SK-N-SH (cell line): Measurements from ENCODE around the gene TSHZ2. TPM values are rescaled to one million over a fixed set of nuclear protein-coding genes. Genes with fewer than 3 reads are reported as not detected.
A peak's percentile ranks its signal among the peaks of the same experiment; 100 is the strongest.

Experiments
- CTCF ChIA-PET: fragments of 300-600, 350-600 bp; formaldehyde crosslinking; extraction: SDS; loops from one replicate; lab custom pipeline; 2021; lab: Yijun Ruan, JAX
- POLR2A ChIA-PET: fragments of 350-600 bp; sonication (Branson Sonifier 250); formaldehyde crosslinking; extraction: SDS; loops from one replicate; lab custom pipeline; 2020; ENCODE audit warnings: antibody characterized with exemption, inconsistent platforms; lab: Yijun Ruan, JAX
- DNase-seq: peaks from one replicate; pipeline ENCODE4 v3.0.0; 2012
- H2AFZ ChIP-seq: fragments of 200-600 bp; sonication (generic); 2 replicates; pipeline ENCODE4 v1.8.1; 2016; ENCODE audit warnings: antibody characterized with exemption, mild to moderate bottlenecking, low read depth
- H3F3A ChIP-seq: fragments of 200-600 bp; sonication (generic); replicated peaks from 2 replicates; pipeline ENCODE3; 2016; ENCODE audit warnings: antibody characterized with exemption, mild to moderate bottlenecking; ENCODE audit not compliant: insufficient read depth
- H3K27ac ChIP-seq, 2 experiments: fragments of 200-500 bp in 1 of 2; fragments of 200-600 bp in 1 of 2; sonication (Bioruptor generic) in 1 of 2; sonication (generic), shearing (Covaris generic) in 1 of 2; 2 replicates each; pipeline versions ENCODE4 v1.5.1 to v1.6.1; 2014 to 2016; ENCODE audit warnings: low read depth in 2 of 2, inconsistent platforms in 1 of 2, low read length in 1 of 2, mild to moderate bottlenecking in 1 of 2, mixed read lengths in 1 of 2
- H3K27me3 ChIP-seq: fragments of 200-600 bp; sonication (generic), shearing (Covaris generic); 2 replicates; pipeline ENCODE4 v1.6.1; 2016; ENCODE audit warnings: mixed run types; ENCODE audit not compliant: insufficient read depth
- H3K36me3 ChIP-seq, 2 experiments: fragments of 200-500 bp in 1 of 2; fragments of 200-600 bp in 1 of 2; sonication (Bioruptor generic) in 1 of 2; sonication (generic) in 1 of 2; replicated peaks in 1 of 2; 2 replicates each; pipeline versions ENCODE3 to v1.5.1; 2014 to 2016; ENCODE audit warnings: low read length in 1 of 2, mild to moderate bottlenecking in 1 of 2; ENCODE audit not compliant: insufficient read depth in 2 of 2, control insufficient read depth in 1 of 2
- H3K4me1 ChIP-seq, 2 experiments: fragments of 200-500 bp in 1 of 2; fragments of 200-600 bp in 1 of 2; sonication (Bioruptor generic) in 1 of 2; sonication (generic), shearing (Covaris generic) in 1 of 2; 2 replicates each; pipeline versions ENCODE4 v1.5.1 to v1.6.1; 2014 to 2016; ENCODE audit warnings: low read depth in 1 of 2, low read length in 1 of 2, mixed run types in 1 of 2; ENCODE audit not compliant: insufficient read depth in 2 of 2, control insufficient read depth in 1 of 2
- H3K4me2 ChIP-seq: fragments of 200-600 bp; sonication (generic), shearing (Covaris generic); 2 replicates; pipeline ENCODE4 v1.6.1; 2017; ENCODE audit warnings: mixed run types
- H3K4me3 ChIP-seq, 2 experiments: fragments of 200-500 bp in 1 of 2; fragments of 200-600 bp in 1 of 2; sonication (Bioruptor generic) in 1 of 2; sonication (generic), shearing (Covaris generic) in 1 of 2; 2 replicates each; pipeline versions ENCODE4 v1.5.1 to v1.8.1; 2014 to 2016; ENCODE audit warnings: low read depth in 2 of 2, inconsistent platforms in 1 of 2, low read length in 1 of 2, mild to moderate bottlenecking in 1 of 2, mixed read lengths in 1 of 2, moderate library complexity in 1 of 2
- H3K79me2 ChIP-seq: fragments of 200-600 bp; sonication (generic); 2 replicates; pipeline ENCODE4 v1.8.1; 2017; ENCODE audit warnings: mild to moderate bottlenecking; ENCODE audit not compliant: insufficient read depth
- H3K9ac ChIP-seq: fragments of 200-600 bp; sonication (generic); 2 replicates; pipeline ENCODE4 v1.6.1; 2017; ENCODE audit warnings: mixed run types
- H3K9me2 ChIP-seq: fragments of 200-600 bp; sonication (generic); 2 replicates; pipeline ENCODE4 v1.6.1; 2017; ENCODE audit warnings: mixed run types
- H3K9me3 ChIP-seq: fragments of 200-600 bp; sonication (generic); 2 replicates; pipeline ENCODE4 v1.6.1; 2017; ENCODE audit warnings: mixed run types, mild to moderate bottlenecking, moderate library complexity
- H4K20me1 ChIP-seq: fragments of 200-600 bp; sonication (generic); 2 replicates; pipeline ENCODE4 v1.6.1; 2017; ENCODE audit warnings: mild to moderate bottlenecking, mixed run types; ENCODE audit not compliant: insufficient read depth
- ELF1 ChIP-seq: IDR thresholded peaks from 2 replicates; pipeline ENCODE4 v1.4.0; 2012
- FOSL2 ChIP-seq: IDR thresholded peaks from 2 replicates; pipeline ENCODE4 v1.4.0; 2012; ENCODE audit warnings: low read depth, mild to moderate bottlenecking, moderate library complexity, borderline replicate concordance
- FOXJ3 ChIP-seq: sonication (generic); formaldehyde crosslinking; IDR thresholded peaks from 2 replicates; pipeline ENCODE4 v1.5.1; 2020; ENCODE audit warnings: mild to moderate bottlenecking, missing genetic modification reagents
- FOXM1 ChIP-seq: IDR thresholded peaks from 2 replicates; pipeline ENCODE4 v1.4.0; 2012; ENCODE audit warnings: low read depth, mild to moderate bottlenecking
- GATA2 ChIP-seq: sonication (generic); formaldehyde crosslinking; IDR thresholded peaks from 2 replicates; pipeline ENCODE4 v1.5.0; 2020; ENCODE audit warnings: mild to moderate bottlenecking, missing genetic modification reagents
- JUND ChIP-seq: IDR thresholded peaks from 2 replicates; pipeline ENCODE4 v1.4.0; 2012
- MEF2A ChIP-seq: IDR thresholded peaks from 2 replicates; pipeline ENCODE4 v1.4.0; 2012; ENCODE audit warnings: low read depth, borderline replicate concordance
- NFIC ChIP-seq: IDR thresholded peaks from 2 replicates; pipeline ENCODE4 v1.4.0; 2012; ENCODE audit warnings: borderline replicate concordance
- NRF1 ChIP-seq: IDR thresholded peaks from 2 replicates; pipeline ENCODE4 v1.6.1; 2012; ENCODE audit warnings: low read depth, mild to moderate bottlenecking, low read length
- RFX5 ChIP-seq: IDR thresholded peaks from 2 replicates; pipeline ENCODE4 v1.6.1; 2012; ENCODE audit warnings: mild to moderate bottlenecking, improper control_type of control experiment, low read length
- SIN3A ChIP-seq: IDR thresholded peaks from 2 replicates; pipeline ENCODE4 v1.6.1; 2012; ENCODE audit warnings: low read depth, mild to moderate bottlenecking, low read length, moderate library complexity, borderline replicate concordance
- SMC3 ChIP-seq: IDR thresholded peaks from 2 replicates; pipeline ENCODE4 v1.6.1; 2012; ENCODE audit warnings: low read depth, low read length, improper control_type of control experiment
- TAF1 ChIP-seq: IDR thresholded peaks from 2 replicates; pipeline ENCODE4 v1.6.1; 2012; ENCODE audit warnings: low read depth, mild to moderate bottlenecking, low read length, moderate library complexity, borderline replicate concordance
- TCF12 ChIP-seq: IDR thresholded peaks from 2 replicates; pipeline ENCODE4 v1.4.0; 2012
- TEAD4 ChIP-seq: IDR thresholded peaks from 2 replicates; pipeline ENCODE4 v1.4.0; 2012; ENCODE audit warnings: mild to moderate bottlenecking, borderline replicate concordance; ENCODE audit not compliant: insufficient read depth
- YY1 ChIP-seq: IDR thresholded peaks from 2 replicates; pipeline ENCODE4 v1.4.0; 2012; ENCODE audit warnings: low read depth, mild to moderate bottlenecking
- WGBS: methylation state at CpG from one replicate; pipeline ENCODE4 v1.1.6; 2017; ENCODE audit warnings: low lambda C conversion rate; 5-methylcytosine and 5-hydroxymethylcytosine counted together
- polyA plus RNA-seq, 3 experiments: library from polyadenylated mRNA; depleted of rRNA; stranded (reverse); fragments of >200 nt; gene quantifications; 2 replicates each; pipeline ENCODE4 v1.2.3, GENCODE V29; 2012
- TF ChIP-seq, protein P1 (sequence below): fragments of 150-350 bp; IDR thresholded peaks from 2 replicates; pipeline ENCODE4 v1.6.1; 2017; ENCODE audit warnings: antibody characterized with exemption, low read length, low read depth, borderline replicate concordance
- TF ChIP-seq, protein P2 (sequence below): IDR thresholded peaks from 2 replicates; pipeline ENCODE4 v1.4.0; 2012; ENCODE audit warnings: low read depth
- TF ChIP-seq, protein P3 (sequence below): IDR thresholded peaks from 2 replicates; pipeline ENCODE4 v1.4.0; 2012; ENCODE audit warnings: low read depth, borderline replicate concordance
- TF ChIP-seq, protein P4 (sequence below): fragments of 150-350 bp; IDR thresholded peaks from 2 replicates; pipeline ENCODE4 v1.6.1; 2016; ENCODE audit warnings: mild to moderate bottlenecking, low read depth, low read length
- TF ChIP-seq, protein P5 (sequence below): IDR thresholded peaks from 2 replicates; pipeline ENCODE4 v1.4.0; 2012; ENCODE audit warnings: low read depth, borderline replicate concordance

The TSHZ2 gene
- polyA plus RNA-seq, 1 of the 3 experiments (the other 2 are of a cell fraction) = 0.13 TPM

DNA sequence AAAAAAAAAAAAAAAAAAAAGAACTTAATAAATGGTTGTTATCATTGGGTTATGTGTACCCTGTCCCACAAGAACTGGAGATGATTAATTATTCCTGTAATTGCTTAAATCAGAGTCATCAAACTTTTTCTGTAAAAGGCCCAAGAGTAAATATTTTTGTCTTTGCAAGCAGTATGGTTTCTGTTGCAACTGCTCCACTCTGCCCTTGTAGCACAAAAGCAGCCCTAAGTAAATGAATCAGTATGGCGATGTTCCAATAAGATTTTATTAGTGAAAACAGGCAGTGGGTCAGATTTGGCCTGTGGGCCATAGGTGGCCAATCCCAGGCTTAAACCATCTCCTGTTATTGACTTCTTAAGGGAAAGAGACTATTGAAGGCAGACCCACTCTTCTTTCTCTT, 252.7 kb downstream of the TSHZ2 start (continued):
- no peak for TF ChIP-seq FOXM1
- no peak for TF ChIP-seq FOXJ3 (CRISPR knock-in tag)
- TF ChIP-seq JUND = no peak
- no peak for TF ChIP-seq NRF1
- TF ChIP-seq, protein P1, sequence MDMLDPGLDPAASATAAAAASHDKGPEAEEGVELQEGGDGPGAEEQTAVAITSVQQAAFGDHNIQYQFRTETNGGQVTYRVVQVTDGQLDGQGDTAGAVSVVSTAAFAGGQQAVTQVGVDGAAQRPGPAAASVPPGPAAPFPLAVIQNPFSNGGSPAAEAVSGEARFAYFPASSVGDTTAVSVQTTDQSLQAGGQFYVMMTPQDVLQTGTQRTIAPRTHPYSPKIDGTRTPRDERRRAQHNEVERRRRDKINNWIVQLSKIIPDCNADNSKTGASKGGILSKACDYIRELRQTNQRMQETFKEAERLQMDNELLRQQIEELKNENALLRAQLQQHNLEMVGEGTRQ = no peak
- no peak for TF ChIP-seq FOSL2
- TF ChIP-seq, protein P2, sequence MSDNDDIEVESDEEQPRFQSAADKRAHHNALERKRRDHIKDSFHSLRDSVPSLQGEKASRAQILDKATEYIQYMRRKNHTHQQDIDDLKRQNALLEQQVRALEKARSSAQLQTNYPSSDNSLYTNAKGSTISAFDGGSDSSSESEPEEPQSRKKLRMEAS = no peak
- TF ChIP-seq SMC3 = no peak
- no peak for TF ChIP-seq YY1

DNA sequence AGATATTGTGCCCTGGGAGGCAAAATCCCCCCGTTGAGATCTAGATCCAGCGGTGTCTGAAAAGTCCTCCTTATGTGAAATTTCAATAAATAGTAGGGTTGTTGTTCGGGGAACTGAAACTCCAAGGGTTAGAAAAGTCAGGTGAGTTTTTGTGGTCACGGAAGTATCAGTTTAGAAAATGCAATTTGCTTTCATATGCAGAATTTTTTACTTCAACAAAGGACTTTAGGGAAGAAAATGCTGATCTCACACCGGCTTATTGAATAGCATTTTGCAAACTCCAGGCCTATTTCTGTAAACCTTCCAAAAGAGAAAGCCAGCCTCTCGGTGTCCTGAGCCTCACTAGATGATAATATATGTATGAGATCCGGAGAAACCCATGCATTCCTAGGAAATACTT, 254.7 kb downstream of the TSHZ2 start:
- no peak for TF ChIP-seq ELF1
- no peak for TF ChIP-seq TAF1
- no peak for TF ChIP-seq NFIC
- no peak for TF ChIP-seq MEF2A
- TF ChIP-seq, protein P3, sequence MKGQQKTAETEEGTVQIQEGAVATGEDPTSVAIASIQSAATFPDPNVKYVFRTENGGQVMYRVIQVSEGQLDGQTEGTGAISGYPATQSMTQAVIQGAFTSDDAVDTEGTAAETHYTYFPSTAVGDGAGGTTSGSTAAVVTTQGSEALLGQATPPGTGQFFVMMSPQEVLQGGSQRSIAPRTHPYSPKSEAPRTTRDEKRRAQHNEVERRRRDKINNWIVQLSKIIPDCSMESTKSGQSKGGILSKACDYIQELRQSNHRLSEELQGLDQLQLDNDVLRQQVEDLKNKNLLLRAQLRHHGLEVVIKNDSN = no peak
- no peak for TF ChIP-seq SIN3A
- WGBS = 57% methylated on average over 7 of the region's 7 CpGs
- POLR2A ChIA-PET = no interaction called here
- no peaks in the 10 kb centered on the region for H3K9me3 ChIP-seq
- H3K9me2 ChIP-seq = no peaks in the 10 kb centered on the region
- no peaks in the 10 kb centered on the region for H3K36me3 ChIP-seq
- no peak overlapping the region for H2AFZ ChIP-seq
- DNase-seq = no peak
- CTCF ChIA-PET = interaction anchor here (1.8 kb wide), 1 partner anchor 10 kb away, joined by 10 read pairs; no protein-coding TSS in a partner anchor
- H3K4me1 ChIP-seq = no peaks in the 10 kb centered on the region; a peak in 1 of 4 replicates
- no peak overlapping the region for H3K27ac ChIP-seq
- H3K79me2 ChIP-seq = no peaks in the 10 kb centered on the region
- no peaks in the 10 kb centered on the region for H3K27me3 ChIP-seq
- H3F3A ChIP-seq = no peaks in the 10 kb centered on the region
- H3K4me3 ChIP-seq = no peak overlapping the region
- H3K9ac ChIP-seq = no peak overlapping the region
- H4K20me1 ChIP-seq = no peaks in the 10 kb centered on the region
- no peak overlapping the region for H3K4me2 ChIP-seq

DNA sequence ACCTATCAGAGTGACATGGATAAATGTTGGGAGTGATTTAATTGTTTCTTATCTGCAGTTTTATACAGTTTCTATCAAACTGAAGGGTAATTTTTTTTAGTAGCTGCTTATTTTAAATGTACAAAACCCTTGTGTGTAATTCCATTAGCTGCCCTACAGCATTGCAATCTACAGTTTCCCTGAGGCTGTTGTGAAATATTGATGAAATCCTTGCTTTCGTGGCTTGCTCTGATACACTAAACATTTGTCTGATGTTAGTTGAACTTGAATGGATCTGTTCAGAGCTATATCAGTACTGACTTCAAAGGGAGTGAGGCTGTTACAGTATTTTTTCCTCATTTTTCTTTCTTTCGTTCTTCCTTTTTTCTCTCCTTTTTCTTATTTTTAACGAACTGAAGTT, 255.4 kb downstream of the TSHZ2 start:
- TF ChIP-seq, protein P4, sequence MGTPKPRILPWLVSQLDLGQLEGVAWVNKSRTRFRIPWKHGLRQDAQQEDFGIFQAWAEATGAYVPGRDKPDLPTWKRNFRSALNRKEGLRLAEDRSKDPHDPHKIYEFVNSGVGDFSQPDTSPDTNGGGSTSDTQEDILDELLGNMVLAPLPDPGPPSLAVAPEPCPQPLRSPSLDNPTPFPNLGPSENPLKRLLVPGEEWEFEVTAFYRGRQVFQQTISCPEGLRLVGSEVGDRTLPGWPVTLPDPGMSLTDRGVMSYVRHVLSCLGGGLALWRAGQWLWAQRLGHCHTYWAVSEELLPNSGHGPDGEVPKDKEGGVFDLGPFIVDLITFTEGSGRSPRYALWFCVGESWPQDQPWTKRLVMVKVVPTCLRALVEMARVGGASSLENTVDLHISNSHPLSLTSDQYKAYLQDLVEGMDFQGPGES = no peak
- TF ChIP-seq RFX5 = no peak
- TF ChIP-seq GATA2 = peak; percentile 43
- no peak for TF ChIP-seq MEF2A
- TF ChIP-seq, protein P5, sequence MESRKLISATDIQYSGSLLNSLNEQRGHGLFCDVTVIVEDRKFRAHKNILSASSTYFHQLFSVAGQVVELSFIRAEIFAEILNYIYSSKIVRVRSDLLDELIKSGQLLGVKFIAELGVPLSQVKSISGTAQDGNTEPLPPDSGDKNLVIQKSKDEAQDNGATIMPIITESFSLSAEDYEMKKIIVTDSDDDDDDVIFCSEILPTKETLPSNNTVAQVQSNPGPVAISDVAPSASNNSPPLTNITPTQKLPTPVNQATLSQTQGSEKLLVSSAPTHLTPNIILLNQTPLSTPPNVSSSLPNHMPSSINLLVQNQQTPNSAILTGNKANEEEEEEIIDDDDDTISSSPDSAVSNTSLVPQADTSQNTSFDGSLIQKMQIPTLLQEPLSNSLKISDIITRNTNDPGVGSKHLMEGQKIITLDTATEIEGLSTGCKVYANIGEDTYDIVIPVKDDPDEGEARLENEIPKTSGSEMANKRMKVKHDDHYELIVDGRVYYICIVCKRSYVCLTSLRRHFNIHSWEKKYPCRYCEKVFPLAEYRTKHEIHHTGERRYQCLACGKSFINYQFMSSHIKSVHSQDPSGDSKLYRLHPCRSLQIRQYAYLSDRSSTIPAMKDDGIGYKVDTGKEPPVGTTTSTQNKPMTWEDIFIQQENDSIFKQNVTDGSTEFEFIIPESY = no peak
- TF ChIP-seq, protein P3 = no peak
- TF ChIP-seq JUND = no peak
- no peak for TF ChIP-seq TEAD4
- TF ChIP-seq TCF12 = no peak
- Histone ChIP-seq H2AFZ (no peak overlapping the region), H3F3A (no peaks in the 10 kb centered on the region), H3K4me2 (no peak overlapping the region), H3K4me1 (no peaks in the 10 kb centered on the region; a peak in 1 of 4 replicates), H3K79me2 (no peaks in the 10 kb centered on the region), H3K36me3 (no peaks in the 10 kb centered on the region), H4K20me1 (no peaks in the 10 kb centered on the region), H3K27ac (no peak overlapping the region), H3K9me2 (no peaks in the 10 kb centered on the region), H3K9ac (no peak overlapping the region), H3K4me3 (no peak overlapping the region), H3K9me3 (no peaks in the 10 kb centered on the region), H3K27me3 (no peaks in the 10 kb centered on the region)
- ChIA-PET CTCF (interaction anchor here (1.1 kb wide), 1 partner anchor 19 kb away, joined by 3 read pairs; no protein-coding TSS in a partner anchor), POLR2A (interaction anchor here (0.7 kb wide), 1 partner anchor 968 kb away, joined by 4 read pairs; no protein-coding TSS in a partner anchor)
- peak; percentile 23 for DNase-seq
- WGBS = 51% methylated on average over 3 of the region's 3 CpGs
